ENCODE results near the gene RHOH.

RHOH gene

DNA sequence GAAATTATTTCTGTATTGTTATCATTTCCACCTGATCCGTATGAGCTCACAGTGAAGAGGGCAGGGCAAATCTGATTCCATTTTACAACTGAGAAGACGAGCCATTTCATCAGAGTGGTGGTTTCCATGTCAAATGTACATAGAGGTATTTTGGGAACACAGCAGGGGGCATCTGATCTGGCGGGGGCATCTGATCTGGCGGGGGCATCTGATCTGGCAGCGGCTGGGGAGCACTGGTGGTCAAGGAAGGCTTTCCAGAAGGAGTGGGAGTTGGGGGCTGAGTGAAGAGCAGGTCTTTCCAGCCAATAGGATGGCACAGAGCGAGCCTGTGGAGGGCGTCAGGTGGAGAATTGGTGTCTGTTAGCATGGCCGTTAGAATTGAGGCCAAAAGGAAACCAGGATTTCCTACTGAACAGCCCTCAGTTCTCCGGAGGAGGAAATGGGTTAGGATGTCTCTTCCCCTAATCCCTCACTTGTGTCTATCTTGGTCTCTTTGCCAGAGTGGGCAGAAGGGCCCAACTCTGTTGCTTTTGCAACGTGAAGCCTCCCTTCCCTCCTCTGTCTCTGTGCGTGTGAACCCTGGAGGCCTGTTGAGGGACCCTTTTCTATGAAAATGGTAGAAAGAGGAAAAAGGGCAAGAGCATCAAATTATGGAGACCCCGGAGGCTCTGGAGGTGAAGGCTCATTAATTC is 41.3 kb downstream of the RHOH start:
- no peak for DNase-seq (ENCODE audit: low read depth)

DNA sequence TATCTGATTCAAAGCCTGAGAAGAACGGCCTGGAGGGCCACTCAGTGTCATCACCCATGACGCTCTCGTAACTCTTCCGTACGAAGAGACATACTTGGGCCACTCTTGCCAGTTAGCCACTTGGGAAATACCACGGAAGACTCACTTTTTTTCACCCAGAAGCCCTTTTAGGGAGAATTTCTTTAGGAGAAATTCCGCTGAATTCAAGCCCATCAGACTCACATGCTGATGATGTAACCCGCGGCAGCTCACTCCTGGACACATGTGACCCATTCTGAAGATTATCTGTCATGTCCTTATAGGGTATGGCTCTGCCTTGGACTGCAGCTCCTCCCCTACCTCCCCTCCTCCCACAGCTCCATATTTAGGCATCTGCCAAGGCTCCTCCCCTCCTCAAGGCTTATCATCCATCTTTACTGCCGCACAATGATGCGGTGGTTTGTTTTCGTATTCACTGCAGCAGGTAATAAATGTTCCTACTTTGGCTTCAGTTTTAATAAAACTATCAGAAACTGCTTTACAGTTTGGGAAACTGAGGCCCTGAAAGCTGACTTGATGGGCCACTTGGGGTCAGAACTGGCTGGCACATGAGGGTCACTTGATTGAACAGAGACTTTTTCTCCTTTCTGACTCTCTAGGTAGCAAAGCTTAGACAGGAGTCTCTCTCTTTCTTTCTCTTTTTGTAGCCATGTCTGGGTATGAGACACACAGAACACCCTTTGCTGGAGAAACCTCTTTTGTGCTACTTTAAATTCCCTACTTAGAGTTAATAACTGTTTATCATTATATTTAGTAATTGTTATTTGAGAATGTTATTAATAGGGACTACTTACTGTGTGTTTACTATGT is 42.1 kb downstream of the RHOH start:
- DNase-seq (ENCODE audit: low read depth) = peak; percentile 85

DNA sequence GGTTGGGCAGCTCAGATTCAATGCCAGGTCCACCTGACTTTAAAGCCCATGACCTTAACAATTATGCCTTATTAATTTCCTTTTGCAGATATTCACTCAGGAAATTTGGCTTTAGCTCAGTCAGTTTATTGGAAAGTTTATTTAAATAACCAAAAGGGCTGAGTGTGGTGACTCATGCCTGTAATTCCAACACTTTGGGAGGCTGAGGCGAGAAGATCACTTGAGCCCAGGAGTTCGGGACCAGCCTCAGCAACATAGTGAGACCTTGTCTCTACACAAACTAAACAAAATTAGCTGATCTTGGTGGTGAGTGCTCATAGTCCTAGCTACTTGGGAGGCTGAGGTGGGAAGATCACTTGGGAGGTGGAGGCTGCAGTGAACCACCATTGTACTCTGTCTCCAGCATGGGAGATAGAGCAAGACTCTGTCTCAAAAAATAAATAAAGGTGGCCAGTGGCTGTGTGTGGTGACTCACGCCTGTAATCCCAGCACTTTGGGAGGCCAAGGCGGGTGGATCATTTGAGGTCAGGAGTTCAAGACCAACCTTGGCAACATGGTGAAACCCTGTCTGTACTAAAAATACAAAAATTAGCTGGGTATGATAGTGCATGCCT is 43.3 kb downstream of the RHOH start:
- DNase-seq (ENCODE audit: low read depth) = no peak

DNA sequence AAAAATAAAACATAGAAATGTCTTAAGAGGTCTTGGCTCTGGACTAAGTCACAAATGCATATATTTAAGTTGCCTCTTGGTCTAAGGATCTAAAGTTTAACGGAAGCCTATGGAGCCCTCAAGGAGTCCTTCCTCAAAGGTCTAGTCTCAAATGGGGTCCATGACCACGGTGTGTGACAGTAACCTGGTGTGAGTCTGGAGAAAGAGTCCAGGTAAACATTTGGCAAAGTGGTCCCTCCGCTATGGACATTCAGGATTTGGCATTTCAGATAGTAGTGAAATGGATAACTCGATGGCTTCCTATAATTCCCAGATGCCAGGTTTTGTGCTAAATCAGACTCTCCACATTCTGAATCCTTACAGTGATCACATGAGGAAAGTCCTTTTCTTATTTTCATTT is 44.2 kb downstream of the RHOH start:
- no peak for DNase-seq (ENCODE audit: low read depth)

DNA sequence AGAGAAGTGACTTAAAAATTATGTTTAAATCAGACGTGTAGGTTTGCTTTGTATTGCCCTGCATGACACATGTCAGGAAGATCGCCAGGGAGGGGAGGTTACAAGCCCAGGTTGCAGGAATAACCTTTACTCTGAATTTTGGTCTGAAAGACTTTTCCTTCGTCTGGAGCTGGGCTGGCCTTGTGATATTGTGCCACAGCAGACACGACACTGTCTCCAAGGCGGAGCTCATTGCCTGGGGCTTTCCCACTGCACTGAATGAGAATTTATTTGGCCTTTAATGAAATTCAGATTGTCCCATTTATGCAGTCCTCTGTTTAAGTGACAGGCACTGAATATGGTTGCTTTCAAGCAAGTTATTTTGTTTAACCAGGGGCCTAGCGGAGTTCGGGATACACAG is 45.1 kb downstream of the RHOH start:
- peak; percentile 57 for DNase-seq (ENCODE audit: low read depth)

DNA sequence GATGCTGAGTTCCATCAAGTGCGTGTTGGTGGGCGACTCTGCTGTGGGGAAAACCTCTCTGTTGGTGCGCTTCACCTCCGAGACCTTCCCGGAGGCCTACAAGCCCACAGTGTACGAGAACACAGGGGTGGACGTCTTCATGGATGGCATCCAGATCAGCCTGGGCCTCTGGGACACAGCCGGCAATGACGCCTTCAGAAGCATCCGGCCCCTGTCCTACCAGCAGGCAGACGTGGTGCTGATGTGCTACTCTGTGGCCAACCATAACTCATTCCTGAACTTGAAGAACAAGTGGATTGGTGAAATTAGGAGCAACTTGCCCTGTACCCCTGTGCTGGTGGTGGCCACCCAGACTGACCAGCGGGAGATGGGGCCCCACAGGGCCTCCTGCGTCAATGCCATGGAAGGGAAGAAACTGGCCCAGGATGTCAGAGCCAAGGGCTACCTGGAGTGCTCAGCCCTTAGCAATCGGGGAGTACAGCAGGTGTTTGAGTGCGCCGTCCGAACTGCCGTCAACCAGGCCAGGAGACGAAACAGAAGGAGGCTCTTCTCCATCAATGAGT is 46.6 kb downstream of the RHOH start:
- DNase-seq (ENCODE audit: low read depth) = no peak

GRCh38 chr4:40244606-40245005 is 47.8 kb downstream of the RHOH start:
- DNase-seq (ENCODE audit: low read depth) = no peak

- no peak for DNase-seq (ENCODE audit: low read depth)
Measured at GRCh38 chr4:40245550-40245949, 48.7 kb downstream of the RHOH start.

- no peak for DNase-seq (ENCODE audit: low read depth)
Measured at GRCh38 chr4:40246011-40246900, 49.4 kb downstream of the RHOH start.

- DNase-seq (ENCODE audit: low read depth) = no peak
Measured at GRCh38 chr4:40246938-40247337, 50.1 kb downstream of the RHOH start.

DNA sequence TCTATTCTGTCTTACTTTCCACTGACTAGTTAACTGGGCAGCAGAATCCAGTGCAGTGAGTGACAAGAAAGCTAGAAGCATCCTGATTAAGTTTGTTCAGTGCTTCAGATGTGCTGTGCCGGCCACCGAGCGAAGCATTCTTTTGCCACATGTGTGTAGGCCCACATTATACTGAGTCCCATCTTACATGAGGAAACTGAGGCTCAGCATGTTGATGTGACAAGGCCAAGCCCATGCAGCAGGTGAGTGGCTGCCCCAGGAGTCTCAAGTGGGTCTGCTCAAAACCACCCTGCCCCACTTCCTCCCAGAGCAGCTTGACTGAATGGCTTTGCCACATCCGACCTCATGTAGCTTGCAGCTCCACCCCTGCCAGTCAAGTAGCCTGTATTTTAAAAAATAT is 50.5 kb downstream of the RHOH start:
- DNase-seq (ENCODE audit: low read depth) = peak; percentile 57

DNA sequence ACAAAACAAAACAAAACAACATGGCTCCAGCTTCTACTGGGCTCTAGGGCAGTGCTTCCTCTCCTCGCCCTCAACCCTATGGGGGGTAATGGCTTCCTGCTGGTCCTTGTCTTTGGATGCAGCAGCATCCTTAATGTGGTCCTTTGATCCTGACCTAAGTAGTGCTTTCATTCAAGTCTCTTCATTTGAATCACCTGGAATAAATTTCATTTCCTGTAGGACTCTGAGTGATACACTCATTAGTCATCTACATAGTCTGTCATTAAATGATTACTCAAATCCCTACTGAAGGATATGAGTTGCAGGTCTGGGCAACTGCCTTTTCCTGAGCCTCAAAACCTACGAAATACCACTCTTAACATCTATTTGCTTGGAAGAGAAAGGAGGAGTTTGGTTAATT is 54.5 kb downstream of the RHOH start:
- DNase-seq (ENCODE audit: low read depth) = no peak

GRCh38 chr4:40253906-40254305 is 57.1 kb downstream of the RHOH start:
- DNase-seq (ENCODE audit: low read depth) = no peak

DNA sequence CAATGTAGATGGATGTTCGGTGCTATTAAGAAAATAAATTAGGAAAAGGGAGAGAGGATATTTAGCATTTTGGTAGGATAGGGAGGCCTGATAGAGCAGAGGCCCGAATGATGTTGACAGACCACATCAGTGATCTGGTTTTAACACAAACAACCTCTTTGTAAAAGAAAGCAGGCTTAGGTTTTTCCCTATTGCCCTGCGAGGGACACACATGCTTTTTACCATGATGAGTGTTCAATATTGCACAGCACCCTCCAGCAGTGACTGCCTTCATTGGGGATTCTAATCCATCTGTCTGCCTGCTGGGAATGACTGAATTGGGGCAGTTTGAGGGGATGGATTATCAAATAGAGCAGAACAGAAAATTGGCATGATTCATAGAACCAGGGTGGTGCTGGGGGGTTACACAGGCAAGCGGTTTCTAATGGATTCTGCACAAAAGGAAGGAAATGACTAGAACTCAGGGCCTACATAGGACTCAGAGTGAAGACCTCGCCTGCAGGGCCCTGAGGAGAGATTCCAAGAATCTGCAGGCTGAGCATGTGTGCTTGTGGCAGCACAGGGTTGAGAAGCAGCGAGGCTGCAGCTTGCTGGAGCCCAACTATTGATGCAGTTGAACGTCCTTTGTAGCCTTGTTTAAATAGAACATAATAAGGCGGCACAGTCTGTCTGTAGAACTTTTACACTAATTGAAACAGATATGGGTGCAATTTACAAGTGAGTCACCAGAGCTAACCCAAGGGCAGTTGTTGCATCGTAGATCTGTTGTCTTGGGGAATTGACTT is 58.0 kb downstream of the RHOH start:
- DNase-seq (ENCODE audit: low read depth) = no peak

GRCh38 chr4:40255393-40256281 is 58.8 kb downstream of the RHOH start:
- no peak for DNase-seq (ENCODE audit: low read depth)

DNA sequence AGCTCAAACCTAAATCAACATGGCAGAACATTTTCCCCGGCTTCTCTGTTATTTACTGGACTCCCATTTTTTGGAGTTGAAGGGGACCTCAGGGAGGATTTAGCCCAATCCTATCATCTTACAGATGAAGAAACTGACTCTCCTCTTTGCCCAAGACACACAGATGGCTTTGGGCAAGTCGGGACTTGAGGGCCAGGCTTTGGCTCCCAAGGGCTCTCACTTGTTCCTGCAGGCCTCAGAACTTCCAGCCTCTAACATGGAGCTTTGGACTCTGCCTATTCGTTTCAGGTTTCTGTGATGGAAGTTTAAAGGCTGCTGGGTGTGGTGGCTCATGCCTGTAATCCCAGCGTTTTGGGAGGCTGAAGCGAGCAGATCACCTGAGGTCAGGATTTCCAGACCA is 59.5 kb downstream of the RHOH start:
- DNase-seq (ENCODE audit: low read depth) = no peak

DNA sequence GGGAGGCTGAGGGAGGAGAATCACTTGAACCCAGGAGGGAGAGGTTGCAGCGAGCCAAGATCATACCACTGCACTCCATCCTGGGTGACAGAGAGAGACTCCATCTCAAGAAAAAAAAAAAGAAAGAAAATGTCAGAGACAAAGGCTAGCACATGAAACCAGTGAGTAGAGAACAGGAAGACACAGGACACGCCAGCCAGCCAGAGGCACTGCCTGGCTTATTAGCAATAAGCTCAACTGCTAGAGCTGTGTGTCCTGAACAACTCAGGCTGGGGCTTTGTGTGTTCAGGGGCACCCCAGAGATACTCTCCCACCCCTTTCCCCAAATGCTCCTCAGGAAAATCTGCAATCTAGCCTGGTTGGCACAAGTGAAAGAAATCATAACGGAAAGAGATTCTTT is 60.0 kb downstream of the RHOH start:
- no peak for DNase-seq (ENCODE audit: low read depth)

- no peak for DNase-seq (ENCODE audit: low read depth)
Measured at GRCh38 chr4:40258627-40259026, 61.8 kb downstream of the RHOH start.

GRCh38 chr4:40261231-40262076 is 64.6 kb downstream of the RHOH start:
- no peak for DNase-seq (ENCODE audit: low read depth)

Measured in T-helper 22 cell (primary cell).